PC-3 (cell line): Measurements from ENCODE around the gene DNAH5.

Source experiments
- CTCF ChIP-seq: fragments of 300-600 bp; sonication (generic); conservative IDR thresholded peaks from 2 replicates; pipeline ENCODE4 v1.5.1; 2017; ENCODE audit warnings: antibody characterized with exemption, low read depth, mild to moderate bottlenecking, low read length
- EZH2 ChIP-seq: fragments of 300-600 bp; sonication (generic); IDR thresholded peaks from one replicate; pipeline ENCODE4 v1.6.1; 2017; ENCODE audit warnings: antibody characterized with exemption, mild to moderate bottlenecking, low read length; ENCODE audit not compliant: unreplicated experiment

GRCh38 chr5:13976867-13977830 lies 32.7 kb upstream of the DNAH5 start:
- peak; percentile 91 for TF ChIP-seq CTCF
- TF ChIP-seq EZH2, result no peak
